Measurements from ENCODE around the gene CCDC40. TPM values are rescaled to one million over a fixed set of nuclear protein-coding genes. Genes with fewer than 3 reads are reported as not detected.

Gene CCDC40
- total RNA-seq, 2 donors from 2014 or later = 0.53 to 1.3 TPM

GRCh38 chr17:80109713-80110446 lies 73.4 kb downstream of the CCDC40 start:
- ATAC-seq (replicated peaks in 1 of 2) (no peak), DNase-seq (no peak)
- Mint-ChIP-seq H3K27ac (no peak overlapping the region), H3K27me3 (ENCODE audit: low read depth) (no peaks in the 10 kb centered on the region), H3K36me3 (ENCODE audit: insufficient read depth in 2 of 2) (peaks cover 0 to 2% of the 10 kb centered on the region in 2 donors), H3K4me1 (ENCODE audit: low read depth) (no peaks in the 10 kb centered on the region), H3K9me3 (no peaks in the 10 kb centered on the region), H3K4me3 (no peak overlapping the region)

GRCh38 chr17:80110447-80110812 lies 74.0 kb downstream of the CCDC40 start:
- peaks cover 3 to 4% of the 10 kb centered on the region in 2 donors for H3K36me3 Mint-ChIP-seq (ENCODE audit: insufficient read depth in 2 of 2)
- peaks cover 0 to 2% of the 10 kb centered on the region in 2 donors for H3K9me3 Mint-ChIP-seq
- ATAC-seq (replicated peaks in 1 of 2) (no peak), DNase-seq (no peak)
- no peaks in the 10 kb centered on the region for H3K27me3 Mint-ChIP-seq (ENCODE audit: low read depth)
- H3K4me3 Mint-ChIP-seq = no peak overlapping the region
- H3K27ac Mint-ChIP-seq = no peak overlapping the region
- H3K4me1 Mint-ChIP-seq (ENCODE audit: low read depth) = no peaks in the 10 kb centered on the region

GRCh38 chr17:80110927-80111701 lies 74.7 kb downstream of the CCDC40 start:
- H3K4me3 Mint-ChIP-seq = no peak overlapping the region
- no peaks in the 10 kb centered on the region for H3K27me3 Mint-ChIP-seq (ENCODE audit: low read depth)
- H3K4me1 Mint-ChIP-seq (ENCODE audit: low read depth) = no peaks in the 10 kb centered on the region
- DNase-seq (no peak), ATAC-seq (replicated peaks in 1 of 2) (no peak)
- peaks cover 3 to 4% of the 10 kb centered on the region in 2 donors for H3K36me3 Mint-ChIP-seq (ENCODE audit: insufficient read depth in 2 of 2)
- H3K9me3 Mint-ChIP-seq = peaks cover 0 to 2% of the 10 kb centered on the region in 2 donors
- no peak overlapping the region for H3K27ac Mint-ChIP-seq

GRCh38 chr17:80111702-80112470 lies 75.4 kb downstream of the CCDC40 start:
- DNase-seq (no peak), ATAC-seq (replicated peaks in 1 of 2) (no peak)
- Mint-ChIP-seq H3K27ac (no peak overlapping the region), H3K27me3 (ENCODE audit: low read depth) (no peaks in the 10 kb centered on the region), H3K9me3 (peaks cover 0 to 2% of the 10 kb centered on the region in 2 donors), H3K36me3 (ENCODE audit: insufficient read depth in 2 of 2) (peaks cover 3 to 4% of the 10 kb centered on the region in 2 donors), H3K4me1 (ENCODE audit: low read depth) (no peaks in the 10 kb centered on the region), H3K4me3 (no peak overlapping the region)

- ATAC-seq (replicated peaks in 1 of 2) (no peak), DNase-seq (no peak)
- peaks cover 3 to 4% of the 10 kb centered on the region in 2 donors for H3K36me3 Mint-ChIP-seq (ENCODE audit: insufficient read depth in 2 of 2)
- H3K4me3 Mint-ChIP-seq = no peak overlapping the region
- peaks cover 0 to 2% of the 10 kb centered on the region in 2 donors for H3K9me3 Mint-ChIP-seq
- H3K4me1 Mint-ChIP-seq (ENCODE audit: low read depth) = no peaks in the 10 kb centered on the region
- no peak overlapping the region for H3K27ac Mint-ChIP-seq
- H3K27me3 Mint-ChIP-seq (ENCODE audit: low read depth) = no peaks in the 10 kb centered on the region
Observed at GRCh38 chr17:80112471-80113032, 76.1 kb downstream of the CCDC40 start.

- Mint-ChIP-seq H3K9me3 (peaks cover 0 to 2% of the 10 kb centered on the region in 2 donors), H3K4me1 (ENCODE audit: low read depth) (no peaks in the 10 kb centered on the region), H3K4me3 (no peak overlapping the region), H3K27me3 (ENCODE audit: low read depth) (no peaks in the 10 kb centered on the region), H3K27ac (no peak overlapping the region), H3K36me3 (ENCODE audit: insufficient read depth in 2 of 2) (peaks cover 3 to 4% of the 10 kb centered on the region in 2 donors)
- DNase-seq = no peak
- no peak for ATAC-seq (replicated peaks in 1 of 2)
Observed at GRCh38 chr17:80113033-80113484, 76.6 kb downstream of the CCDC40 start.

- DNase-seq (no peak), ATAC-seq (replicated peaks in 1 of 2) (no peak)
- Mint-ChIP-seq H3K36me3 (ENCODE audit: insufficient read depth in 2 of 2) (peaks cover 3 to 4% of the 10 kb centered on the region in 2 donors), H3K27me3 (ENCODE audit: low read depth) (no peaks in the 10 kb centered on the region), H3K4me1 (ENCODE audit: low read depth) (no peaks in the 10 kb centered on the region), H3K4me3 (no peak overlapping the region), H3K27ac (no peak overlapping the region), H3K9me3 (peaks cover 0 to 2% of the 10 kb centered on the region in 2 donors)
Observed at GRCh38 chr17:80114758-80115157, 78.3 kb downstream of the CCDC40 start.

GRCh38 chr17:80115159-80115558 lies 78.7 kb downstream of the CCDC40 start:
- ATAC-seq (replicated peaks in 1 of 2) = no peak
- Mint-ChIP-seq H3K9me3 (peaks cover 0 to 2% of the 10 kb centered on the region in 2 donors), H3K27me3 (ENCODE audit: low read depth) (no peaks in the 10 kb centered on the region), H3K4me1 (ENCODE audit: low read depth) (no peaks in the 10 kb centered on the region), H3K27ac (peak overlapping the region; percentile 11), H3K4me3 (no peak overlapping the region), H3K36me3 (ENCODE audit: insufficient read depth in 2 of 2) (peaks cover 3 to 4% of the 10 kb centered on the region in 2 donors)
- no peak for DNase-seq

- Mint-ChIP-seq H3K4me3 (no peak overlapping the region), H3K4me1 (ENCODE audit: low read depth) (no peaks in the 10 kb centered on the region), H3K27ac (no peak overlapping the region), H3K9me3 (peaks cover 0 to 2% of the 10 kb centered on the region in 2 donors), H3K36me3 (ENCODE audit: insufficient read depth in 2 of 2) (peaks cover 3 to 4% of the 10 kb centered on the region in 2 donors), H3K27me3 (ENCODE audit: low read depth) (no peaks in the 10 kb centered on the region)
- ATAC-seq (replicated peaks in 1 of 2) = no peak
- no peak for DNase-seq
Observed at GRCh38 chr17:80116276-80116920, 80.0 kb downstream of the CCDC40 start.

GRCh38 chr17:80116921-80117380 lies 80.5 kb downstream of the CCDC40 start:
- ATAC-seq (replicated peaks in 1 of 2) (no peak), DNase-seq (no peak)
- H3K4me1 Mint-ChIP-seq (ENCODE audit: low read depth) = no peaks in the 10 kb centered on the region
- H3K9me3 Mint-ChIP-seq = peaks cover 0 to 2% of the 10 kb centered on the region in 2 donors
- no peak overlapping the region for H3K27ac Mint-ChIP-seq
- H3K27me3 Mint-ChIP-seq (ENCODE audit: low read depth) = no peaks in the 10 kb centered on the region
- H3K4me3 Mint-ChIP-seq = no peak overlapping the region
- H3K36me3 Mint-ChIP-seq (ENCODE audit: insufficient read depth in 2 of 2) = peaks cover 3 to 4% of the 10 kb centered on the region in 2 donors

- Mint-ChIP-seq H3K4me1 (ENCODE audit: low read depth) (no peaks in the 10 kb centered on the region), H3K27me3 (ENCODE audit: low read depth) (no peaks in the 10 kb centered on the region), H3K36me3 (ENCODE audit: insufficient read depth in 2 of 2) (peaks cover 3 to 4% of the 10 kb centered on the region in 2 donors), H3K4me3 (no peak overlapping the region), H3K9me3 (peaks cover 0 to 2% of the 10 kb centered on the region in 2 donors), H3K27ac (no peak overlapping the region)
- no peak for ATAC-seq (replicated peaks in 1 of 2)
- DNase-seq = no peak
Observed at GRCh38 chr17:80117491-80118401, 81.3 kb downstream of the CCDC40 start.

All from activated T-cell treated with anti-CD3 and anti-CD28 coated beads, Interleukin-2, amount 50 U/mL, for 72 hours (primary cell).